Measurements from ENCODE around the gene CHPF2. TPM values are rescaled to one million over a fixed set of nuclear protein-coding genes. Genes with fewer than 3 reads are reported as not detected.

CHPF2 gene
- total and polyA plus RNA-seq, 2 of the 13 experiments (the other 11 are each of a cell fraction or from before 2014, with no cell fraction given) = 15.4 to 21.5 TPM

- TF ChIP-seq ZNF546 (CRISPR knock-in tag; conservative IDR thresholded peaks at IDR 0.05) (no peak), HINFP (CRISPR knock-in tag; IDR thresholded peaks at IDR 0.05; ENCODE audit: low read depth) (no peak), ZNF761 (CRISPR knock-in tag; conservative IDR thresholded peaks at IDR 0.05) (no peak), RXRB (CRISPR knock-in tag; IDR thresholded peaks at IDR 0.05; ENCODE audit: borderline replicate concordance) (no peak; the same call in 1 of the 2 replicates), MEF2D (CRISPR knock-in tag; IDR thresholded peaks at IDR 0.05) (peak; percentile 54; the same call in 1 of the 2 replicates), ATF5 (CRISPR knock-in tag; IDR thresholded peaks at IDR 0.05; ENCODE audit: low read depth) (no peak; the same call in 1 of the 2 replicates), HMGXB3 (CRISPR knock-in tag; IDR thresholded peaks at IDR 0.05; ENCODE audit: borderline replicate concordance) (peak; percentile 98), DMTF1 (CRISPR knock-in tag; IDR thresholded peaks at IDR 0.05) (0 out of 2 replicates have a peak, but pooled peaks have one; percentile 52), RARG (CRISPR knock-in tag; IDR thresholded peaks at IDR 0.05; ENCODE audit: low read depth) (no peak), ZNF326 (CRISPR knock-in tag; IDR thresholded peaks at IDR 0.05; ENCODE audit: borderline replicate concordance) (no peak), ZNF160 (CRISPR knock-in tag; IDR thresholded peaks at IDR 0.05) (no peak), SNAI1 (CRISPR knock-in tag; IDR thresholded peaks at IDR 0.05; ENCODE audit: borderline replicate concordance) (no peak), ZNF557 (CRISPR knock-in tag; IDR thresholded peaks at IDR 0.05) (no peak), ZNF747 (CRISPR knock-in tag; IDR thresholded peaks at IDR 0.05; ENCODE audit: borderline replicate concordance) (peak; percentile 36; the same call in 1 of the 2 replicates), ASH2L (IDR thresholded peaks at IDR 0.05; ENCODE audit: insufficient read length, low read depth, low read length) (peak; percentile 86), ZNF335 (CRISPR knock-in tag; IDR thresholded peaks at IDR 0.05) (no peak), RBAK (CRISPR knock-in tag; IDR thresholded peaks at IDR 0.05) (peak; percentile 41; the same call in 1 of the 2 replicates), REXO4 (CRISPR knock-in tag; IDR thresholded peaks at IDR 0.05; ENCODE audit: borderline replicate concordance) (0 out of 2 replicates have a peak, but pooled peaks have one; percentile 69), YEATS4 (CRISPR knock-in tag; IDR thresholded peaks at IDR 0.05; ENCODE audit: borderline replicate concordance) (peak; percentile 71; the same call in 1 of the 2 replicates)
Measured at GRCh38 chr7:151226875-151227782, 5.2 kb upstream of the CHPF2 start, which contains the start of gene ABCF2 (continued).

Measured in HepG2 (cell line).